Epithelial cell of esophagus (primary cell): ENCODE data around the gene ADGRL2.

Source experiments
- DNase-seq: peaks from one replicate; pipeline ENCODE4 v3.0.0; 2010; ENCODE audit warnings: low read depth
- H3K4me3 ChIP-seq: 2 replicates; pipeline ENCODE4 v1.5.1; 2011; ENCODE audit warnings: mild to moderate bottlenecking, low read length, control low read depth
- CTCF ChIP-seq: IDR thresholded peaks from 2 replicates; pipeline ENCODE4 v1.5.1; 2011; ENCODE audit warnings: low read depth, mild to moderate bottlenecking, low read length, control low read depth, inconsistent platforms; ENCODE audit not compliant: insufficient read depth; ENCODE audit errors: missing control alignments

The ADGRL2 gene

GRCh38 chr1:81799939-81800694 lies 617 bp upstream of the ADGRL2 start:
- DNase-seq: peak; percentile 78
- H3K4me3 ChIP-seq: peak overlapping the region; percentile 71
- no peak for TF ChIP-seq CTCF

- DNase-seq: peak; percentile 58
- peak overlapping the region; percentile 71 for H3K4me3 ChIP-seq
- no peak for TF ChIP-seq CTCF
Measured at GRCh38 chr1:81801651-81802456, 1.1 kb downstream of the ADGRL2 start.

- no peak for TF ChIP-seq CTCF
- peak overlapping the region; percentile 69 for H3K4me3 ChIP-seq
- peak; percentile 18 for DNase-seq
Measured at GRCh38 chr1:81802457-81802706, 1.6 kb downstream of the ADGRL2 start.

- peak overlapping the region; percentile 69 for H3K4me3 ChIP-seq
- TF ChIP-seq CTCF: peak; percentile 28
- DNase-seq: peak; percentile 60
Measured at GRCh38 chr1:81802707-81803430, 2.1 kb downstream of the ADGRL2 start.

- H3K4me3 ChIP-seq: peak overlapping the region; percentile 69
- peak; percentile 55 for DNase-seq
- TF ChIP-seq CTCF: no peak
Measured at GRCh38 chr1:81803431-81804110, 2.8 kb downstream of the ADGRL2 start.

- peak overlapping the region; percentile 69 for H3K4me3 ChIP-seq
- no peak for DNase-seq
- no peak for TF ChIP-seq CTCF
Measured at GRCh38 chr1:81804312-81804711, 3.6 kb downstream of the ADGRL2 start.
